Stimulated activated CD8-positive, alpha-beta memory T cell treated with anti-CD3 and anti-CD28 coated beads, Interleukin-4, amount 100 ng/mL, for 48 hours (primary cell): ENCODE measurements around the gene CDH4.
"Not testable (repeated sequence)": the region's sequence is repeated elsewhere in the genome, so short reads cannot be mapped to it uniquely, and the experiment has no call there.

Experiments used
- DNase-seq: peaks from one replicate; pipeline ENCODE4 v3.0.0-alpha.2; 2020

The CDH4 gene

GRCh38 chr20:61443443-61444126 is 191.5 kb downstream of the CDH4 start:
- DNase-seq: no peak

- no peak for DNase-seq
These were observed 192.6 kb downstream of the CDH4 start for GRCh38 chr20:61444637-61445036.

GRCh38 chr20:61445138-61445537 is 193.1 kb downstream of the CDH4 start:
- DNase-seq: no peak

- no peak for DNase-seq
These were observed 193.7 kb downstream of the CDH4 start for GRCh38 chr20:61445741-61446140.

DNA sequence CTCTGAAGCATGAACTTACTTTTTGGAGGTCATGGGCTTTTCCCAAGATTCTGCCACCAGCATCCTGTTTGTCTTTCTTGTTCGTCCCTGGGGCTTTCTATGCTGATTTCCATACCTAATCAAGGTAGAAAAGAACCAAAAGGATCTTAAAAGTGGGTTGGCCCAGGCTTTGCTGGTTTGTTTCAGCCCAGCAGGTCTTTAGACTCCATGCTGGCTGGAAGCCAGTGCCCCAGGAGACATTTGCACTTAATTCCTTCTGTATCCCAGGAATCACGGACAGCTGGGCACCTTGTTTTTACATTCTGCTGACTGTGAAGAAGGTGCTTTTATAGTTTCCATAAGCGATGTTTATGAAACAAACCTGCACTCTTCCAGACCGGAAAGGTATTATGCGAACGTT is 195.9 kb downstream of the CDH4 start:
- DNase-seq: no peak

DNA sequence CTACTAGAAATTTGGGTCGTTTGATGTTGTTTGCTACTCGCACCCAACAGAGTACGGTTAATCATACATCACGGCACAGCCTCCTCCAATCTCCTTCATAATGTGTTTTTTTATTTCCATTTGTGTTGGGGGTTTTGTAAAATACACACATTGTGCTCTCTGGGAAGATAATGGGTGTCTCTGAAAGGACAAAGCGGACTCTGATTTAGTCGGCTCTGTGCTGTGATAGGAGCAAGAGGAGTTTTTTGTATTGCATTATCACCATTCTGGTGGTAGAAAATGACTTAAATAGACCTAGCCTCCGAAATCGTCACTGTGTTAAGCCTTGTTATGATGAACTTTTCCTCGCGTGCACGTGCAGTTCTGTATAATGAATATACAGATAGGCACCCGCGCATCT is 196.3 kb downstream of the CDH4 start:
- no peak for DNase-seq

GRCh38 chr20:61449057-61449609 is 197.1 kb downstream of the CDH4 start:
- no peak for DNase-seq

GRCh38 chr20:61449916-61450315 is 197.9 kb downstream of the CDH4 start:
- DNase-seq: no peak

DNA sequence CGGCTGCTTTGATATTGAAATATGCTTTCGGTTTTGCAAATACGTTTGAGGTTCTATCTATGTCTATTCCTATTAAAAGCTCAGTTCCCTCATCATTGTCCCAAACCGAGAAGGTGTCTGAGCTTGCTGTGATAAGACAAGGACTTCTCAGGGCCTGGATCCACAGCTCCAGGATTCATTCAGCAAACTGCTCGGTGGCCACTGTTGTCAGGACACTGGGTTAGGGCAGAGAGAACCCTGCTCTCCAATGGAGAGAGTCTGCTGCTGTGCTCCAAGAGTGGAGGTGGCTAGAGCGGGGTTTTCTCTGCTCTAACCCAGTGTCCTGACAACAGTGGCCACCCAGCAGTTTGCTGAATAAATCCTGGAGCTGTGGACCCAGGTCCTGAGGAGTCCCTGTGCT is 198.5 kb downstream of the CDH4 start:
- DNase-seq: no peak

DNA sequence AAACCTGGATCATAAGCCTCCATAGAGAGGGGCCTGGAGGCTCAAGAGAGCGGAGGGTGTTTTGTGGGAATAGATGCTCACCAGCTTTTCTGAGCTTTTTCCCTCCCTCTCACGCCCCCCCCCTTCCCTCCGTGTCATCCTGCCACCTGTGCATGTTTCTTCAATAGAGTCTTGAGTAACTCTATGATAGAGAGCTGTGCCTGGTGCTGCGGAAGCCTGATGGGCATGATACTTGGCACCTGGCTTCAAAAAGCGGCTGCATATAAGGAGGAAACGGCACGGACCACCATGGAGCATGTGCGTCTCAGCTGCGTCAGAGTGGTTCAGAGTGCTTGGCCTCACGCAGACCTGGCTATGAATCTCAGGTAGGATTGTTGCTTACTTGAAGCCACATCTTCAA is 198.9 kb downstream of the CDH4 start:
- no peak for DNase-seq

GRCh38 chr20:61451953-61452352 is 199.9 kb downstream of the CDH4 start:
- no peak for DNase-seq

DNA sequence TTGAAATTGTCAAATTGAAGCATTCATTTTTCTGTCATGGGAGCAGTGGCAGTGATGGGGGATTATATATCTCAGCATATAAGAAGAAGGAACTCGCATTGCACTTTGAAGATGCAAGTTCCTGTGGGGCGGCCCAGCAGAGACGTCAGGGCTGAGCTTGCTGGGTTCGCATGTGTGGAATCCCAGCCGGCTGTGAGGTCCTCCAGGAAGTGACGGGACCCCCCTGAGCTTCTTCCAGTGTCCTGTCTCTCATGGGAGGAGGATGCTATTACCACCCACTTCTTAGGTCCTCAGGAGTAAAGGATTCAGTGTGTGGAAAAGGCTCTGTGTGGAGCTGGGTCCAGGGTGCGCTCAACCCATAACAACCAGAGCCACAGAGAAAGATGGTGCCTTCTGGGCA is 201.2 kb downstream of the CDH4 start:
- no peak for DNase-seq

DNA sequence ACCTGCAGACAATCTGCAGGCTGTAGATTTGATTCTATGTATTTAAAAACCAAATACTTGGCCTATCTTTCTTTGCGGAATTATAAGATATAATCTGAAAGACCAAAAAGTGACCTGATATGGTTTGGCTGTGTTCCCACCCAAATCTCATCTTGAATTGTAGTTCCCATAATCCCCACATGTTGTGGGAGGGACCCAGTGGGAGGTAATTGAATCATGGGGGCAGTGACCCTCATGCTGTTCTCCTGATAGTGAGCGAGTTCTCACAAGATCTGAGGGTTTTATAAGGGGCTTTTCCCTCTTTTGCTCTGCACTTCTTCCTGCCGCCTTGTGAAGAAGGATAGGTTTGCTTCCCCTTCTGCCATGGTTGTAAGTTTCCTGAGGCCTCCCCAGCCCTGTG is 201.6 kb downstream of the CDH4 start:
- not testable (repeated sequence) for DNase-seq

- no peak for DNase-seq
These were observed 202.0 kb downstream of the CDH4 start for GRCh38 chr20:61454053-61454452.

- DNase-seq: no peak
These were observed 203.6 kb downstream of the CDH4 start for GRCh38 chr20:61455508-61456215.

GRCh38 chr20:61457725-61458124 is 205.7 kb downstream of the CDH4 start:
- DNase-seq: no peak

GRCh38 chr20:61458146-61458746 is 206.2 kb downstream of the CDH4 start:
- no peak for DNase-seq

DNA sequence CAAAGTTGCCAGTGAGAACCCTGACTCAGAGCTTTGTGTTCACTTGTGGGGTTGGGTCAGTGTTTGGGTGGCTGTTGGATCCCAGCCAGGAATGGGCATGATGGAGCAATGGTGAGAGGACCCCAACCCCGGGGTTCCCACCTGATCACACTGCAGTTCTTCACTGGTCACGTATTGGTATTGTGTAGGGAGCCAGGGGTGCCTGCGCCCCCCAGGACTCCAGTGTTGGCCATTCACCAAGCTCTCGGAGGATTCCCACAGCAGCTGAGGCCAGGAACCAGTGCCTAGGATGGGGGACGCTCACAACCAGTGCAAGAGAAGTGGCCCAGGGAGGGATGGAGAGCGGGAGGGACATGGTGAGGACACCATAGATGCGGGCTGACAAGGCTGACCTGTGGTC is 207.2 kb downstream of the CDH4 start:
- no peak for DNase-seq

GRCh38 chr20:61459705-61460104 is 207.6 kb downstream of the CDH4 start:
- no peak for DNase-seq

DNA sequence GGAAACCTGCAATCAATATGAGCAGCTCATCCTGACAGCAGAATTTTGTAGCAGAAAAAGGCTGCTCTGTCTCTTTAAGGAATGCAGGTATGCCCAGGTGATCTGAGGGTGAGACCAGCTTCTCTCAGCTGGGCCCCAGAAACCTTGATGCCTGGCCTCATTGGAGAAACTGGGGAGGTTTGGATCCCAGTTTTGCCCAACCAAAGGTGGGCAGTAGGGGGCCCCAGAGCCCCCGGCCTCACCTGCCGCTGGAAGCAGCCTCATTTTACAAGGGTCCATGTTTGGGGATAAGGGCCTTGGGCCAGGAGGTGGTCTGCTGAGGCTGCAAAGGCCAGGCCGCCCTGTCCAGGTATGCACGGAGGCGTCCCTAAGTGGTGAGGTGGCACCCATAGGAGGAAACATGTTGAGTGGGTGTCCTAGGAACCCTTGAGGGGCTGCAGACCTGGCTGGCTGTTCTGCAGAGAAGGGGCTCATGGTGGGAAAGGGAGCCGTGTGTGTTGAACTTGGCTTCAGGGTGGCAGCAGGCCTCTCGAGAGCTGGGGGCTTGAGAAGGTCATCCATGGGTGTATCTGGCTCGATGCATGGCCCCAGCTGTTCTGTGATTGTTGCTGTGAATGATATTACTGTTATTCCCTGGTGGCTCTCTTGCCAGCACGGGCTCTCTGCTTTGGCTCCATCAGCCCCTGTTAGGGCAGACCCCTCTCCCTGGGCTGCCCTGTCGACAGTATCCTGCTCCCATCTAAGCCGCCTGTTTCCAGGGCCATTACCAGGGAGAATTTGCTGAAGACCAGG is 208.4 kb downstream of the CDH4 start:
- no peak for DNase-seq

DNA sequence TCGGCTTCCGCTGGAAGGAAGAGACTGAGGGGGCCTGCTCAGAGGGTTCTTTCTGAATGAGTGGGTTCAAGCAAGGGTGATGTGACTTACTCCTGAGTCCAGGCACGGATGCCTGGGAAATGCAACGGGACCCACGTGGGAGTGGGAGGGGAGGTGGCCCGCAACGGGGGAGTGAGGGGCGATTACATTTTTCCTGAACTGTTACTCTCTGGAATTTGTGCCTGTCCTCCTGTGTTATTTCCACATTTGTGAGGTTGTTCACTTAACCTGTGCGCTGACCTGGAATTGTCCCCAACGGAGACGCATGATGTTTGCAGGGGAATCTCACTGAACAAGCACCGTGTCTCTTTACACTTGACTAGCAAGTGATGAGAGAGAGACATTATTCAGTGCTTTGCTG is 209.4 kb downstream of the CDH4 start:
- DNase-seq: no peak

DNA sequence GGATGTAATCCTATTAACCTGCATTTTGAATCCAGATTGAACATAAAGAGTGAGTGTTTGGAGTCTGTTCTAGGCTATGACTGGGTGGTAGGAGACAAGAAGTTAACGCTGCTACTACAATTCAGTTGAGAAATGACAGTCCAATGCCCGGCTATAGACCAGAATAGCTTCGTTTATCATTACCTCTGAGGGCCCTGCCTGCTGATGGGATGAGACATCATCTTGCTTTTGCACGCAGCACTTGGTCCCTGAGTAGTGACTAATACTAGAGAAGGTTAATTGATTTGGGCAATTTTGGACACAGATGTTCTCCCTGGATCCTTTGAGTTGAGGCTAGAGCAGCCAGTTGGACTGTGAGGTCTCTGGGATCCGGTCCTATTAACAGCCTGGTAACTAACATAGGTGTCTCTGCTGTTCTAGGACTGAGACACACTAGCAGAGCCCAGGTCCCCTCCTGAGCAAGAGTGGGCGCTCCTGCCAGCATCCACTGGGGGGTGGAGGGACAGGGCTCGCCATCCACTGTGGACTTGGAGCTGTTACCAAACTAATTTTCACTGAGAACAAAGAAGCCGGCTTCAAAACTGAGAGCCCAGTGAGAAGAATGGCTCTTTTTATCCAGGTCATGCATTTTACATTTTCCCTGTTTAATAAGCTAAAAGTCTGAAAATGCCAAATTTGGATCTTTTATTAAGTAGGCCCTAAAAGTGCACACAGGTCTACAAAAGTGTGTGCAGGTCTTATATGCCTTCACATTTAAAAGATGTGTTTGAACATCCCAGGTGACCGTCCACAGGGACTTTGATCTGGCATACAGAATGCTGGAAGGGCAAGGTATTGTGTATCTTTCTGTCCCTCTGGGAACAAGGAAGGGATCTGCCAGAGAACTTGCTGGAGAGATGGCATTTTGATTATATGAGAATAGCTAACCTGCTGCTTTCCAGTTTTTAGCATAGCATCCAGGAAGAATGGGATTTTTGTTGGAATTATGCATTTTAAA is 212.5 kb downstream of the CDH4 start:
- DNase-seq: no peak
